ENCODE results near the gene AKAP1.

AKAP1 gene

GRCh38 chr17:57130708-57131461, 45.8 kb downstream of the AKAP1 start:
- Mint-ChIP-seq H3K4me3 (peak overlapping the region in 1 of 3 experiments; percentile 7), H3K27ac (peak overlapping the region in 1 of 3 experiments; percentile 44)

GRCh38 chr17:57132663-57133062, 47.6 kb downstream of the AKAP1 start:
- Mint-ChIP-seq H3K9me3 (no peaks in the 10 kb centered on the region), H3K27ac (peak overlapping the region; percentile 33 to 61 (median 37)), H3K4me1 (peaks cover 15% of the 10 kb centered on the region), H3K27me3 (ENCODE audit: low read depth) (peaks cover 52% of the 10 kb centered on the region), H3K36me3 (ENCODE audit: low read depth) (no peaks in the 10 kb centered on the region), H3K4me3 (no peak overlapping the region)
- no peak for TF ChIP-seq CTCF (IDR thresholded peaks at IDR 0.05; ENCODE audit: unreplicated experiment in 3 of 3)

More at GRCh38 chr17:57130708-57131461, 45.8 kb downstream of the AKAP1 start:
- Mint-ChIP-seq H3K9me3 (no peaks in the 10 kb centered on the region), H3K36me3 (ENCODE audit: low read depth) (no peaks in the 10 kb centered on the region), H3K27me3 (ENCODE audit: low read depth) (peaks cover 54% of the 10 kb centered on the region), H3K4me1 (peaks cover 14% of the 10 kb centered on the region)
- TF ChIP-seq CTCF (IDR thresholded peaks at IDR 0.05; ENCODE audit: unreplicated experiment in 3 of 3), result peak; percentile 91 to 93 (median 91)

- no peaks in the 10 kb centered on the region for H3K9me3 Mint-ChIP-seq
- H3K4me1 Mint-ChIP-seq, result peaks cover 15% of the 10 kb centered on the region
- TF ChIP-seq CTCF (IDR thresholded peaks at IDR 0.05; ENCODE audit: unreplicated experiment in 3 of 3), result no peak
- no peaks in the 10 kb centered on the region for H3K36me3 Mint-ChIP-seq (ENCODE audit: low read depth)
- peak overlapping the region; percentile 33 to 61 (median 40) for H3K27ac Mint-ChIP-seq
- H3K27me3 Mint-ChIP-seq (ENCODE audit: low read depth), result peaks cover 55% of the 10 kb centered on the region
- H3K4me3 Mint-ChIP-seq, result no peak overlapping the region
Observed at GRCh38 chr17:57133486-57133885, 48.4 kb downstream of the AKAP1 start.

- Mint-ChIP-seq H3K4me3 (no peak overlapping the region), H3K4me1 (peaks cover 15% of the 10 kb centered on the region), H3K27me3 (ENCODE audit: low read depth) (peaks cover 51% of the 10 kb centered on the region), H3K9me3 (peaks cover 2% of the 10 kb centered on the region), H3K36me3 (ENCODE audit: low read depth) (no peaks in the 10 kb centered on the region), H3K27ac (peak overlapping the region; percentile 20 to 30 (median 29))
- no peak for TF ChIP-seq CTCF (IDR thresholded peaks at IDR 0.05; ENCODE audit: unreplicated experiment in 3 of 3)
Observed at GRCh38 chr17:57135026-57135788, 50.2 kb downstream of the AKAP1 start.

- Mint-ChIP-seq H3K4me1 (peaks cover 15% of the 10 kb centered on the region), H3K4me3 (no peak overlapping the region), H3K9me3 (peaks cover 2% of the 10 kb centered on the region), H3K27ac (peak overlapping the region; percentile 20 to 30 (median 29)), H3K36me3 (ENCODE audit: low read depth) (no peaks in the 10 kb centered on the region), H3K27me3 (ENCODE audit: low read depth) (peaks cover 48% of the 10 kb centered on the region)
- no peak for TF ChIP-seq CTCF (IDR thresholded peaks at IDR 0.05; ENCODE audit: unreplicated experiment in 3 of 3)
Observed at GRCh38 chr17:57135789-57136291, 50.8 kb downstream of the AKAP1 start.

Data from nephron (organoid).